CD14-positive monocyte (primary cell): Measurements from ENCODE around the gene C3orf70. TPM values are rescaled to one million over a fixed set of nuclear protein-coding genes. Genes with fewer than 3 reads are reported as not detected.

Source experiments
- DNase-seq, 3 donors: peaks; one replicate each; pipeline ENCODE4 v3.0.0-alpha.2; 2011 to 2022
- H2AFZ ChIP-seq: 2 replicates; pipeline ENCODE4 v1.6.0; 2012; ENCODE audit warnings: mild to moderate bottlenecking, low read depth, low read length, inconsistent platforms; ENCODE audit not compliant: insufficient read depth, poor library complexity, severe bottlenecking
- H3K27ac ChIP-seq, 2 donors: 1 replicate in 1 of 2; 2 replicates in 1 of 2; pipeline ENCODE4 v1.5.1; 2012 to 2013; ENCODE audit warnings: low read length in 2 of 2, control low read depth in 1 of 2, inconsistent platforms in 1 of 2, low read depth in 1 of 2, mild to moderate bottlenecking in 1 of 2
- H3K27me3 ChIP-seq, 2 donors: one replicate each; pipeline versions ENCODE4 v1.6.0 to v1.6.1; 2011 to 2013; ENCODE audit warnings: low read length in 2 of 2; ENCODE audit not compliant: control insufficient read depth in 2 of 2, insufficient read depth in 2 of 2
- H3K36me3 ChIP-seq, 2 donors: replicated peaks in 1 of 2; 1 replicate in 1 of 2; 2 replicates in 1 of 2; pipeline versions ENCODE4 v1.5.1 to v1.6.1; 2012 to 2013; ENCODE audit warnings: low read length in 2 of 2, control low read depth in 1 of 2, inconsistent platforms in 1 of 2, mild to moderate bottlenecking in 1 of 2; ENCODE audit not compliant: insufficient read depth in 2 of 2, control insufficient read depth in 1 of 2
- H3K4me1 ChIP-seq, 2 donors: 1 replicate in 1 of 2; 2 replicates in 1 of 2; pipeline versions ENCODE4 v1.5.1 to v1.6.1; 2012 to 2013; ENCODE audit warnings: low read length in 2 of 2, control low read depth in 1 of 2, inconsistent platforms in 1 of 2, mild to moderate bottlenecking in 1 of 2, moderate library complexity in 1 of 2; ENCODE audit not compliant: insufficient read depth in 2 of 2, control insufficient read depth in 1 of 2
- H3K4me2 ChIP-seq: replicated peaks from 2 replicates; pipeline ENCODE3; 2012; ENCODE audit warnings: low read length, moderate library complexity, mild to moderate bottlenecking; ENCODE audit not compliant: poor library complexity, severe bottlenecking; ENCODE audit errors: extremely low read depth
- H3K4me3 ChIP-seq, 3 experiments: fragments of 200-600 bp in 1 of 3; sonication (generic) in 1 of 3; replicated peaks in 1 of 3; 1 replicate in 2 of 3; 2 replicates in 1 of 3; pipeline ENCODE4 v1.5.1; 2011 to 2013; ENCODE audit warnings: low read length in 3 of 3, mild to moderate bottlenecking in 3 of 3, control low read depth in 2 of 3, low read depth in 2 of 3, inconsistent platforms in 1 of 3, moderate library complexity in 1 of 3
- H3K79me2 ChIP-seq: 2 replicates; pipeline ENCODE4 v1.6.0; 2012; ENCODE audit warnings: mild to moderate bottlenecking, control low read depth, inconsistent platforms, low read length, moderate library complexity; ENCODE audit not compliant: insufficient read depth
- H3K9ac ChIP-seq: 2 replicates; pipeline ENCODE4 v1.6.0; 2017; ENCODE audit warnings: low read length, mild to moderate bottlenecking; ENCODE audit not compliant: insufficient read depth, poor library complexity, severe bottlenecking
- H3K9me3 ChIP-seq, 2 donors: replicated peaks in 1 of 2; 1 replicate in 1 of 2; 2 replicates in 1 of 2; pipeline versions ENCODE4 v1.5.1 to v1.6.1; 2012 to 2013; ENCODE audit warnings: low read length in 2 of 2, control low read depth in 1 of 2; ENCODE audit not compliant: control insufficient read depth in 1 of 2, insufficient read depth in 1 of 2
- H4K20me1 ChIP-seq: 2 replicates; pipeline ENCODE4 v1.6.0; 2012; ENCODE audit warnings: mild to moderate bottlenecking, low read length, control low read depth, moderate library complexity; ENCODE audit not compliant: insufficient read depth
- H3K27ac Mint-ChIP-seq, 7 donors: one replicate each; pipeline ENCODE4 v1.8.0; 2020; ENCODE audit warnings: mild to moderate bottlenecking in 7 of 7, mixed read lengths in 7 of 7, moderate library complexity in 6 of 7, inconsistent platforms in 2 of 7
- H3K27me3 Mint-ChIP-seq, 3 donors: one replicate each; pipeline ENCODE4 v1.8.0; 2021 to 2022; ENCODE audit warnings: low read depth in 3 of 3, mild to moderate bottlenecking in 3 of 3, mixed read lengths in 3 of 3, moderate library complexity in 3 of 3, inconsistent platforms in 1 of 3
- H3K36me3 Mint-ChIP-seq, 2 donors: one replicate each; pipeline ENCODE4 v1.8.0; 2020; ENCODE audit warnings: mixed read lengths in 2 of 2, inconsistent platforms in 1 of 2, mild to moderate bottlenecking in 1 of 2
- H3K4me1 Mint-ChIP-seq: one replicate; pipeline ENCODE4 v1.8.0; 2020; ENCODE audit warnings: mild to moderate bottlenecking, mixed read lengths
- H3K4me3 Mint-ChIP-seq, 2 donors: one replicate each; pipeline ENCODE4 v1.8.0; 2020; ENCODE audit warnings: mild to moderate bottlenecking in 2 of 2, mixed read lengths in 2 of 2, moderate library complexity in 1 of 2
- H3K9me3 Mint-ChIP-seq, 7 donors: one replicate each; pipeline ENCODE4 v1.8.0; 2020 to 2022; ENCODE audit warnings: mixed read lengths in 7 of 7, mild to moderate bottlenecking in 6 of 7, moderate library complexity in 6 of 7, inconsistent platforms in 2 of 7
- CTCF ChIP-seq: fragments of 200-600 bp; IDR thresholded peaks from one replicate; pipeline ENCODE4 v1.8.0; 2022; ENCODE audit warnings: antibody characterized with exemption, mild to moderate bottlenecking
- WGBS: methylation state at CpG from one replicate; pipeline ENCODE4 v1.1.5; 2013; ENCODE audit warnings: missing lambda C conversion rate; ENCODE audit not compliant: insufficient coverage; 5-methylcytosine and 5-hydroxymethylcytosine counted together
- intact Hi-C, 2 donors: fragments of 100-400 bp; cut with micrococcal nuclease; formaldehyde crosslinking; loops; one replicate each; pipeline versions ENCODE4 v1.15.0 to v1.15.1; 2023
- polyA plus RNA-seq, 3 donors: library from polyadenylated mRNA; depleted of rRNA in 1 of 3; unstranded in 2 of 3; stranded (reverse) in 1 of 3; fragments of 300-500 nt in 2 of 3; fragments of >200 nt in 1 of 3; fragmentation: Illumina TruSeq in 2 of 3; gene quantifications; 1 replicate in 2 of 3; 2 replicates in 1 of 3; pipeline ENCODE4 v1.2.3, GENCODE V29; 2012 to 2021

Gene C3orf70
- polyA plus RNA-seq, 3 donors, result 0.01 to 0.08 TPM; not detected in 1

- Histone ChIP-seq H3K4me2 (peak overlapping the region; percentile 91), H3K4me3 (no peak overlapping the region), H2AFZ (peak overlapping the region; percentile 86), H3K27me3 (peaks cover 59 to 75% of the 10 kb centered on the region in 2 donors), H3K9ac (no peak overlapping the region), H3K4me1 (peaks cover 9 to 18% of the 10 kb centered on the region in 2 donors), H4K20me1 (no peaks in the 10 kb centered on the region), H3K79me2 (no peaks in the 10 kb centered on the region), H3K27ac (no peak overlapping the region), H3K9me3 (peaks cover 0 to 5% of the 10 kb centered on the region in 2 donors), H3K36me3 (no peaks in the 10 kb centered on the region)
- WGBS, result 94% methylated on average over 15 of the region's 16 CpGs
- no peak overlapping the region for H3K27ac Mint-ChIP-seq
- peaks cover 37 to 51% (median 42%) of the 10 kb centered on the region in 3 donors for H3K27me3 Mint-ChIP-seq
- no peak overlapping the region for H3K4me3 Mint-ChIP-seq
- peaks cover 0 to 7% (median 4%) of the 10 kb centered on the region in 7 donors for H3K9me3 Mint-ChIP-seq
- TF ChIP-seq CTCF, result no peak
- peaks cover 8% of the 10 kb centered on the region for H3K4me1 Mint-ChIP-seq
- no peak for DNase-seq
- H3K36me3 Mint-ChIP-seq, result peaks cover 3 to 4% of the 10 kb centered on the region in 2 donors
- intact Hi-C loops, result no loop called here
Observed at GRCh38 chr3:185153861-185154629, 1.2 kb upstream of the C3orf70 start.

- Histone ChIP-seq H3K9ac (peak overlapping the region; percentile 20), H3K4me1 (peaks cover 9 to 18% of the 10 kb centered on the region in 2 donors), H4K20me1 (no peaks in the 10 kb centered on the region), H3K79me2 (no peaks in the 10 kb centered on the region), H3K27me3 (peaks cover 66 to 83% of the 10 kb centered on the region in 2 donors), H3K27ac (no peak overlapping the region), H3K4me2 (peak overlapping the region; percentile 91), H2AFZ (peak overlapping the region; percentile 86), H3K36me3 (no peaks in the 10 kb centered on the region), H3K9me3 (peaks cover 0 to 5% of the 10 kb centered on the region in 2 donors), H3K4me3 (peak overlapping the region; percentile 43 to 79 (median 77))
- peak overlapping the region in 1 of 2 donors; percentile 92 for H3K4me3 Mint-ChIP-seq
- peak in 2 of 3 donors; percentile 12 to 14 for DNase-seq
- peaks cover 8% of the 10 kb centered on the region for H3K4me1 Mint-ChIP-seq
- 5% methylated on average over 30 of the region's 53 CpGs for WGBS
- H3K9me3 Mint-ChIP-seq, result peaks cover 0 to 7% (median 4%) of the 10 kb centered on the region in 7 donors
- H3K27ac Mint-ChIP-seq, result no peak overlapping the region
- TF ChIP-seq CTCF, result no peak
- intact Hi-C loops, result no loop called here
- peaks cover 3 to 4% of the 10 kb centered on the region in 2 donors for H3K36me3 Mint-ChIP-seq
- H3K27me3 Mint-ChIP-seq, result peaks cover 36 to 49% (median 43%) of the 10 kb centered on the region in 3 donors
Observed at GRCh38 chr3:185153171-185153771, 411 bp upstream of the C3orf70 start.
